HUES6 (cell line): ENCODE data around the gene CSPG4.
"Not testable (repeated sequence)": the region's sequence is repeated elsewhere in the genome, so short reads cannot be mapped to it uniquely, and the experiment has no call there.

Source experiments
- H3K27ac ChIP-seq: 2 replicates; pipeline ENCODE4 v1.7.0; 2013; ENCODE audit warnings: low read depth, mild to moderate bottlenecking, low read length, inconsistent platforms
- H3K27me3 ChIP-seq: 2 replicates; pipeline ENCODE4 v1.6.1; 2013; ENCODE audit warnings: low read length; ENCODE audit not compliant: control insufficient read depth, insufficient read depth
- H3K36me3 ChIP-seq: 2 replicates; pipeline ENCODE4 v1.6.1; 2013; ENCODE audit warnings: low read length; ENCODE audit not compliant: control insufficient read depth, insufficient read depth
- H3K4me1 ChIP-seq: 2 replicates; pipeline ENCODE4 v1.6.1; 2013; ENCODE audit warnings: low read length; ENCODE audit not compliant: control insufficient read depth, insufficient read depth
- H3K4me3 ChIP-seq: 2 replicates; pipeline ENCODE4 v1.5.1; 2013; ENCODE audit warnings: low read depth, low read length
- H3K9ac ChIP-seq: one replicate; pipeline ENCODE4 v1.6.1; 2013; ENCODE audit warnings: mild to moderate bottlenecking, low read length
- H3K9me3 ChIP-seq: 2 replicates; pipeline ENCODE4 v1.6.1; 2013; ENCODE audit warnings: low read depth, low read length; ENCODE audit not compliant: control insufficient read depth, insufficient read depth

CSPG4 gene

GRCh38 chr15:75709458-75709857 lies 3.2 kb downstream of the CSPG4 start:
- H3K9ac ChIP-seq, H3K36me3 ChIP-seq, H3K27ac ChIP-seq, H3K9me3 ChIP-seq, H3K4me3 ChIP-seq, H3K27me3 ChIP-seq: not testable (repeated sequence)
- peaks cover 17% of the 10 kb centered on the region for H3K4me1 ChIP-seq

GRCh38 chr15:75706682-75706954 lies 6.0 kb downstream of the CSPG4 start:
- Histone ChIP-seq H3K4me1 (peaks cover 3% of the 10 kb centered on the region; the same call in 1 of the 2 replicates), H3K36me3 (no peaks in the 10 kb centered on the region), H3K9me3 (no peaks in the 10 kb centered on the region), H3K27ac (no peak overlapping the region), H3K9ac (no peak overlapping the region), H3K27me3 (no peaks in the 10 kb centered on the region), H3K4me3 (no peak overlapping the region)

GRCh38 chr15:75705854-75706681 lies 6.6 kb downstream of the CSPG4 start:
- H3K9me3 ChIP-seq, result no peaks in the 10 kb centered on the region
- H3K9ac ChIP-seq, result no peak overlapping the region
- H3K36me3 ChIP-seq, result no peaks in the 10 kb centered on the region
- peaks cover 3% of the 10 kb centered on the region; the same call in 1 of the 2 replicates for H3K4me1 ChIP-seq
- no peak overlapping the region for H3K4me3 ChIP-seq
- H3K27ac ChIP-seq, result no peak overlapping the region
- H3K27me3 ChIP-seq, result no peaks in the 10 kb centered on the region

GRCh38 chr15:75705375-75705774 lies 7.3 kb downstream of the CSPG4 start:
- not testable (repeated sequence) for H3K4me1 ChIP-seq, H3K27me3 ChIP-seq, H3K9me3 ChIP-seq, H3K36me3 ChIP-seq, H3K27ac ChIP-seq, H3K9ac ChIP-seq, H3K4me3 ChIP-seq

- Histone ChIP-seq H3K27me3 (no peaks in the 10 kb centered on the region), H3K9me3 (no peaks in the 10 kb centered on the region), H3K9ac (no peak overlapping the region), H3K36me3 (no peaks in the 10 kb centered on the region), H3K4me3 (no peak overlapping the region), H3K4me1 (peaks cover 3% of the 10 kb centered on the region; the same call in 1 of the 2 replicates), H3K27ac (no peak overlapping the region)
These were observed 8.0 kb downstream of the CSPG4 start for GRCh38 chr15:75704618-75705017.

GRCh38 chr15:75704263-75704615 lies 8.4 kb downstream of the CSPG4 start:
- Histone ChIP-seq H3K36me3 (no peaks in the 10 kb centered on the region), H3K9ac (no peak overlapping the region), H3K4me3 (no peak overlapping the region), H3K9me3 (no peaks in the 10 kb centered on the region), H3K27ac (no peak overlapping the region), H3K4me1 (peaks cover 3% of the 10 kb centered on the region; the same call in 1 of the 2 replicates), H3K27me3 (no peaks in the 10 kb centered on the region)

- not testable (repeated sequence) for H3K27ac ChIP-seq, H3K36me3 ChIP-seq, H3K4me1 ChIP-seq, H3K4me3 ChIP-seq, H3K9ac ChIP-seq, H3K9me3 ChIP-seq, H3K27me3 ChIP-seq
These were observed 9.0 kb downstream of the CSPG4 start for GRCh38 chr15:75703440-75704262.

GRCh38 chr15:75702436-75702835 lies 10.2 kb downstream of the CSPG4 start:
- Histone ChIP-seq H3K9me3 (no peaks in the 10 kb centered on the region), H3K9ac (no peak overlapping the region), H3K27me3 (no peaks in the 10 kb centered on the region), H3K4me3 (no peak overlapping the region), H3K4me1 (peaks cover 3% of the 10 kb centered on the region; the same call in 1 of the 2 replicates), H3K27ac (no peak overlapping the region), H3K36me3 (no peaks in the 10 kb centered on the region)

- H3K27me3 ChIP-seq, H3K36me3 ChIP-seq, H3K4me1 ChIP-seq, H3K27ac ChIP-seq, H3K9me3 ChIP-seq, H3K4me3 ChIP-seq, H3K9ac ChIP-seq: not testable (repeated sequence)
These were observed 11.3 kb downstream of the CSPG4 start for GRCh38 chr15:75701071-75702003.

GRCh38 chr15:75699961-75700874 lies 12.4 kb downstream of the CSPG4 start:
- H3K4me3 ChIP-seq, H3K9me3 ChIP-seq, H3K36me3 ChIP-seq, H3K27ac ChIP-seq, H3K9ac ChIP-seq, H3K27me3 ChIP-seq, H3K4me1 ChIP-seq: not testable (repeated sequence)
